Ovary (tissue), 3 donors: ENCODE measurements around the gene PFN2.

Experiments used
- CTCF ChIP-seq, 3 donors: fragments of 450-650 bp in 2 of 3; fragments of 200-600 bp in 1 of 3; IDR thresholded peaks; one replicate each; pipeline versions ENCODE4 v1.5.1 to v1.8.0; 2016 to 2022; ENCODE audit warnings: antibody characterized with exemption in 3 of 3, mild to moderate bottlenecking in 1 of 3
- EP300 ChIP-seq: sonication (generic); formaldehyde crosslinking; IDR thresholded peaks from one replicate; pipeline ENCODE4 v1.6.1; 2017; ENCODE audit warnings: antibody characterized with exemption
- POLR2A ChIP-seq: fragments of 450-650 bp; IDR thresholded peaks from one replicate; pipeline ENCODE4 v1.6.1; 2017; ENCODE audit warnings: antibody characterized with exemption, mild to moderate bottlenecking, moderate library complexity
- donor health status: DM: no; HTN: no; CAD: no.

- TF ChIP-seq CTCF (IDR thresholded peaks at IDR 0.05) (no peak), EP300 (no peak), POLR2A (no peak)
Observed at GRCh38 chr3:149990423-149990948, 19.8 kb upstream of the PFN2 start.
